Ectodermal cell (in vitro differentiated cells): Measurements from ENCODE around the gene TBC1D10A.

Experiments used
- H3K27ac ChIP-seq: 2 replicates; pipeline ENCODE4 v1.7.0; 2013; ENCODE audit warnings: mild to moderate bottlenecking, low read depth, low read length; ENCODE audit not compliant: insufficient read depth, poor library complexity, severe bottlenecking
- H3K27me3 ChIP-seq: 2 replicates; pipeline ENCODE4 v1.7.0; 2013; ENCODE audit warnings: mild to moderate bottlenecking, low read length; ENCODE audit not compliant: insufficient read depth, control insufficient read depth, poor library complexity, severe bottlenecking
- H3K36me3 ChIP-seq: one replicate; pipeline ENCODE4 v1.7.0; 2013; ENCODE audit warnings: low read length; ENCODE audit not compliant: control insufficient read depth, insufficient read depth
- H3K4me1 ChIP-seq: one replicate; pipeline ENCODE4 v1.7.0; 2013; ENCODE audit warnings: low read length; ENCODE audit not compliant: control insufficient read depth, insufficient read depth
- H3K4me3 ChIP-seq: 2 replicates; pipeline ENCODE4 v1.7.0; 2013; ENCODE audit warnings: low read depth, low read length, control low read depth; ENCODE audit not compliant: insufficient read depth
- H3K9me3 ChIP-seq: 2 replicates; pipeline ENCODE4 v1.7.0; 2013; ENCODE audit warnings: mild to moderate bottlenecking, low read length, moderate library complexity; ENCODE audit not compliant: control insufficient read depth
- WGBS, 2 experiments: methylation state at CpG; one replicate each; pipeline ENCODE4 v1.1.7; 2013; ENCODE audit warnings: missing lambda C conversion rate in 2 of 2; 5-methylcytosine and 5-hydroxymethylcytosine counted together

The TBC1D10A gene

GRCh38 chr22:30362651-30363281 is 36.0 kb upstream of the TBC1D10A start:
- no peaks in the 10 kb centered on the region for H3K36me3 ChIP-seq
- WGBS, 2 experiments: 60 to 63% methylated on average over 7 of the region's 7 CpGs
- H3K27ac ChIP-seq: no peak overlapping the region
- H3K9me3 ChIP-seq: no peaks in the 10 kb centered on the region
- H3K4me1 ChIP-seq: peaks cover 3% of the 10 kb centered on the region
- H3K4me3 ChIP-seq: no peak overlapping the region
- no peaks in the 10 kb centered on the region for H3K27me3 ChIP-seq

- Histone ChIP-seq H3K9me3 (no peaks in the 10 kb centered on the region), H3K4me3 (no peak overlapping the region), H3K36me3 (no peaks in the 10 kb centered on the region), H3K4me1 (peaks cover 3% of the 10 kb centered on the region), H3K27ac (no peak overlapping the region), H3K27me3 (no peaks in the 10 kb centered on the region)
- 83 to 90% methylated on average over 9 to 10 of the region's 10 CpGs for WGBS, 2 experiments
Observed at GRCh38 chr22:30361916-30362650, 35.3 kb upstream of the TBC1D10A start.

GRCh38 chr22:30358541-30358940 is 31.8 kb upstream of the TBC1D10A start:
- Histone ChIP-seq H3K9me3 (no peaks in the 10 kb centered on the region), H3K27me3 (no peaks in the 10 kb centered on the region), H3K36me3 (no peaks in the 10 kb centered on the region), H3K4me3 (no peak overlapping the region), H3K4me1 (peaks cover 12% of the 10 kb centered on the region), H3K27ac (no peak overlapping the region)
- WGBS, 2 experiments: 92 to 94% methylated on average over 6 of the region's 6 CpGs

- H3K9me3 ChIP-seq: no peaks in the 10 kb centered on the region
- no peak overlapping the region for H3K27ac ChIP-seq
- H3K27me3 ChIP-seq: no peaks in the 10 kb centered on the region
- H3K4me1 ChIP-seq: peaks cover 9% of the 10 kb centered on the region
- H3K36me3 ChIP-seq: peaks cover 2% of the 10 kb centered on the region
- peak overlapping the region; percentile 71 for H3K4me3 ChIP-seq
- WGBS, 2 experiments: 56 to 60% methylated on average over 20 of the region's 22 CpGs
Observed at GRCh38 chr22:30357650-30358215, 31.0 kb upstream of the TBC1D10A start.

GRCh38 chr22:30357236-30357570 is 30.5 kb upstream of the TBC1D10A start:
- Histone ChIP-seq H3K36me3 (peaks cover 8% of the 10 kb centered on the region), H3K27ac (peak overlapping the region; percentile 52), H3K4me3 (peak overlapping the region; percentile 71), H3K27me3 (no peaks in the 10 kb centered on the region), H3K9me3 (no peaks in the 10 kb centered on the region), H3K4me1 (peaks cover 8% of the 10 kb centered on the region)
- WGBS, 2 experiments: 1% methylated on average over 9 of the region's 9 CpGs

- peaks cover 8% of the 10 kb centered on the region for H3K4me1 ChIP-seq
- WGBS, 2 experiments: 0% methylated on average over 91 of the region's 91 CpGs
- peak within 1 kb of the TSS; percentile 90 for H3K27ac ChIP-seq
- H3K9me3 ChIP-seq: no peaks in the 10 kb centered on the region
- H3K4me3 ChIP-seq: peak within 1 kb of the TSS; percentile 71
- peaks cover 13% of the 10 kb centered on the region for H3K36me3 ChIP-seq
- no peaks in the 10 kb centered on the region for H3K27me3 ChIP-seq
Observed at GRCh38 chr22:30356449-30357235, 29.9 kb upstream of the TBC1D10A start, which contains the start of the genes CCDC157 and SF3A1. CCDC157 (plus strand) TSS chr22:30357007; CDS start chr22:30366001, 8,994 bp downstream. SF3A1 (minus strand) TSS chr22:30356894; CDS start chr22:30356792, 102 bp downstream.

- 97% methylated on average over 5 of the region's 5 CpGs for WGBS, 2 experiments
- no peak overlapping the region for H3K4me3 ChIP-seq
- no peaks in the 10 kb centered on the region for H3K9me3 ChIP-seq
- H3K27me3 ChIP-seq: no peaks in the 10 kb centered on the region
- H3K27ac ChIP-seq: no peak overlapping the region
- peaks cover 8% of the 10 kb centered on the region for H3K4me1 ChIP-seq
- peaks cover 17% of the 10 kb centered on the region for H3K36me3 ChIP-seq
Observed at GRCh38 chr22:30354644-30355043, 27.9 kb upstream of the TBC1D10A start.

- no peak overlapping the region for H3K27ac ChIP-seq
- H3K36me3 ChIP-seq: peaks cover 31% of the 10 kb centered on the region
- no peaks in the 10 kb centered on the region for H3K27me3 ChIP-seq
- WGBS, 2 experiments: 92 to 95% methylated on average over 3 of the region's 3 CpGs
- peaks cover 8% of the 10 kb centered on the region for H3K4me1 ChIP-seq
- H3K9me3 ChIP-seq: no peaks in the 10 kb centered on the region
- no peak overlapping the region for H3K4me3 ChIP-seq
Observed at GRCh38 chr22:30351226-30351625, 24.5 kb upstream of the TBC1D10A start.

- Histone ChIP-seq H3K4me1 (no peaks in the 10 kb centered on the region), H3K9me3 (no peaks in the 10 kb centered on the region), H3K4me3 (no peak overlapping the region), H3K27ac (no peak overlapping the region), H3K27me3 (no peaks in the 10 kb centered on the region), H3K36me3 (peaks cover 54% of the 10 kb centered on the region)
- 97 to 99% methylated on average over 4 of the region's 4 CpGs for WGBS, 2 experiments
Observed at GRCh38 chr22:30348809-30349208, 22.1 kb upstream of the TBC1D10A start.

GRCh38 chr22:30348404-30348803 is 21.7 kb upstream of the TBC1D10A start:
- Histone ChIP-seq H3K36me3 (peaks cover 58% of the 10 kb centered on the region), H3K9me3 (no peaks in the 10 kb centered on the region), H3K27me3 (no peaks in the 10 kb centered on the region), H3K4me1 (no peaks in the 10 kb centered on the region), H3K27ac (no peak overlapping the region), H3K4me3 (no peak overlapping the region)
- 93 to 97% methylated on average over 4 of the region's 4 CpGs for WGBS, 2 experiments
